GM18508 (cell line): ENCODE measurements around the gene GLI3.

ENCODE experiments used
- ATAC-seq: cut with Tn5 transposase; IDR thresholded peaks from one replicate; pipeline ENCODE4 v1.9.1; 2021; ENCODE audit warnings: moderate number of reproducible peaks; ENCODE audit not compliant: insufficient read depth, unreplicated experiment

GLI3 gene

DNA sequence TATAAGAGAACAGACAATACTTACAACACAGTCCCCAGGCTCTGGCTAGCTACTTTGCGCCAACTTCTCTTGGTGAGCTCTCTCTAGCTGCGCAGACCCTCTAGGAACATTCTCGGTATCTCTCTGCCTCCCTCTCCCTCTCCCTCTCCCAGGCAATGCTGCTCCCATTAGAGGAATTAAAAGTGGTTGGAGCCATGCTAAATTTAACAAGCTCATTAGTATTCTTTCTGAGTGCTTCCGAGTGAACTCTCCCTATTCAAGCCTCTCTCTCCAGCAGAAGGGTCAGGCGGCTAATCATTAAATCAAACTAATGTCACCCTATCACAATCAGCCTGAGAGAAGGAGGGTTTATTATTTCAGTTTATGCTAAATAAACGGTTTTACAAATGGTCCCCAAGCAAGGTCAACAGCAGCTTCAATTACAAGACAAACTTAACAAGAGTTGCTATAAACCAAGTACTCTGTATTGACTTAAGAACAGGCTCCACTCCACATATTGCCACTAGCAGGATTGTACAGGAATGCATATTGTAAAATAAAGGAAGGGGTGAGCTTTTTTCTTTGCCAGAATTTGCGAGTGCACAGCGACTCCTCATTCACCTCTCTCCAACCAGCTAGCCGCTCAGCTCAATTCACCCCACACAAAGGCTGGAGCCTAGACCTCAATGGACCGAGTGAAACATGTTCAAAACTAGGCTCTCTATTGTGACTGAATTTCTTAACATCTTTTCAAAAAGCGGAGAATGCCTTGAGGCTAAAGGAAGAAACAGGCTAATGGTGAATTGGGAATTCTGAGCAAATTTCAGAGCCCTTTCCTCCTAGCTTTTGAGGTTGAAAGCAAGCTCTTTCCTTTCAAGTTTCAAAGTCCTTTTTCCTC lies 84.4 kb downstream of the GLI3 start:
- no peak for ATAC-seq

DNA sequence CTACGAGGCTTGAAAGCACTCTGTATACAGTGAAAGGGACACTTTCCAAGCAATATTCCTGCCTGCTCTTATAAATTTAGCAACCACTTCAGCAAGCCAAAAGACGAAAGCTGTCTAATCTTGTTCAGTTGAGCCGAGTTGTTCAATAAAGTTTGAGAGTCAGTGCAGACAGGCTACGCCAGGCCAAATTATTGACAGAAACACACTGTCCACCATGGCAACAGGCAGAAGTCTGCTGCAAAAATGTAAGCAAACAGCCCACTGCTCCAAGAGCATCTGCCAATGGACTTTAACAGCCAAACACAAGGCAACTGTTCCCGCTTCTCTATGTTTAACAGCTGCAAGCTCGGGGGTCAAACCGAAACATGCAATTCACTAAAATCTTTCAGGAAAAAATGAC lies 85.7 kb downstream of the GLI3 start:
- ATAC-seq: no peak

DNA sequence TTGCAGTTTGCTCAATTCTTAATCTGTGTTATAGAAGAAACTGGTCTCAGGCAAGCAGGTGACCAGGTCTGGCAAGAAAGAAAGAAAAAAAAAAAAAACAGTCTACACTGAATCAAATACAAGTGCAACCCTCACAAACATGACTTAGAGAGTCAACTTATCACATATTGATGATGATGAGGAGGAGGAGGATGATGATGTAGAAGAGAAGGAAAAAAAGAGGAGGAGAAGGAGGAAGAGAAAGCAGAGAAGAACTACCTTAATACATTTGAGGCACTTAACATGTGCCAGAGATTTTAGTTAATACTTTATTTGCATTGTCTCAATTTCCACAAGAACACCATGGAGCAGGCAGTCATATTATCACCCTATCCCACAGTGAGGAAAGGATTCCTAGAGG lies 91.5 kb downstream of the GLI3 start:
- ATAC-seq: no peak

DNA sequence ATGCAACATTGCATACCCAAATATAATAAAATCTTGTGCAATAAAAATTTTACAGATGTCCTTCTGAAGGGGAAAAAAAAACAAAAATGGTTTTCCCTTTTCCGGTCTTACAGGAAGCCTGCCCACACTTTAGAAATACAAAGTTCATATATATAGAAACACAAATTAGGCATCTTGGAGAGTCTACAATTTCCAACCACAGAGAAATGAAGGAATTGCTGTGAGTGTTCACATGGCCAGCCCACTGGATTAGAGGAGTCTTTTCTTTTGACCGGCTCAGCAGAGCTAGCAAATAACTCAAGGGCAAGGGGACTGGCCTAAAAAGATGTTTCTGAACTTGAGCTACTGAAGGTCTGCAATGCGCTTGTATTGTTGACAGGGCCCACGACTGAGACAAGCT lies 92.4 kb downstream of the GLI3 start:
- no peak for ATAC-seq

DNA sequence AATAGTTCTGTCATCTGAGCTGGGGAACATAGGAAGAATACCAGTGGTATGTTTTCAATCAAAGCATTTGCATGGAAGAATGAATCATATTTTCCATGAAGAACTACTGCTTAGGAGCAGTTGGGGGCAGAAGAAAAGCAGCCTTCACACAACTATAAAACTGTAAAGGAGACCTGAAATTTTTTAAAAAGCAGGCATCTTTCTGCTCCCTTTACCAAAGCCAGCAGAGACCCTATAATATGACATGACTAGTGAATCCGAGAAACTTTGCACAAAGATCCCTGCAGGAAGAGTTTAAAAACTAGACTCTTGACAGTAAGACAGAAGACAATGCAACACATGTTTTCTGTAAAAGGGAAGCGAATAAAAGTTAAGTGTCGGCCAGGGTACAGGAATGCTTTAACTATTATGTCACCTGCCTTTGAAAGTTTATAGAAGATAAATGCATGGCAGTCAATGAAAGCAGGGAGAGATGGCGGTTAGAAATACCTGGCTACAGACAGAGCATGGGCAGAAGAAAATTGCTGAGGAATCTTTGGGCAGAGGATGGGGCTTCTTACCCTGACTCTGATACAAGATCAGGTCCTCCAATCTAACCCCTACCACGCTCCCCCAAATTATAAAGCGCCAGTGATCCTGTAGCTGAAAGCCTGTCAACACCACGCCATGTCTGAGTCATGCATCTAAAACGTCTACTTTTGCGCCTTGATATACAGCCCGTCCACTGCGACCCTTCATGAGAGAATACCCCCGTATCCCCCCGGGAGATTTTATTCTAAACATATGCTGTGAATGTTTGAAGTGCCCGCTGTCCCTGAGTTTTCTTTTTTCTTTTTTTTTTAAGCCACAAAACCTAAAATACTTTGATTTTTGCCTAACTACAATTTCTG lies 93.1 kb downstream of the GLI3 start:
- ATAC-seq: no peak

DNA sequence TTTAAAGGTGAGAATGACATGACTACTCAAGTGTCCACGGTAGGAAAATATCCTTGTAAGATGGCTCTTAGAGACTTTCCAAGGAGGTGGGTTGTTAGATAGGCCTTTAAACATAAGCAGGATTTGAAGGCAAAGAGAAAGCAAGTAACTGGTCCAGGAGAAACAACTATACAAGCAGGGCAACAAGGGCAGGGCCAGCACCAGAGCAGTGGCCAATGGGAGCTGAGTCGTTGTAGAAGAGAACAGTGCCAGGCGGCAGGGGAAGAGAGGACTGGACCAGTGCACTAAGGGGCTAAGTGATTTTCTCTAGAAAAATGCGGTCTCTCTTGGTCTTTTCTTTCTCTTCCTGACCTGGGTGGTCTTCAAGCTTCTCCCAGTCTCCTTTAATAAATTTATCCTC lies 94.9 kb downstream of the GLI3 start:
- no peak for ATAC-seq

DNA sequence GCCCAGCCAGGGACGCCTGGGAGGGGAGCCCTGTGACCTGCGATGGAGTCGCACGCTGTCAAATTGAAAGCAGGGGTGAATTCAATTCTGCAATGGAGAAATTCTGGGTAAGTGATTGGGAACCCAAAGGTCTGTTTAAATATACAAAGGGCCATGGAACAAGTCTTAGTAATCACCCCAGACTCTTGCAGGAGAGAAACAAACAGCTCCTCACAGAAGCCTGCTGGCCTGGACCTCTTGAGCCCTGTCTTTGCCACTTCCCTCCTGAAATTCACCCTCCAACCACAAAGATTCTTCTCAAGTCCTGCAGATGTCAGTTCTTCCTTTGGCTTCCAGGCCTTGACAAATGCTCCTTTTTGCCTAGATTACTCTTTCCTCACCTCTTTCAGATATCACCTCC lies 97.3 kb downstream of the GLI3 start:
- ATAC-seq: no peak

DNA sequence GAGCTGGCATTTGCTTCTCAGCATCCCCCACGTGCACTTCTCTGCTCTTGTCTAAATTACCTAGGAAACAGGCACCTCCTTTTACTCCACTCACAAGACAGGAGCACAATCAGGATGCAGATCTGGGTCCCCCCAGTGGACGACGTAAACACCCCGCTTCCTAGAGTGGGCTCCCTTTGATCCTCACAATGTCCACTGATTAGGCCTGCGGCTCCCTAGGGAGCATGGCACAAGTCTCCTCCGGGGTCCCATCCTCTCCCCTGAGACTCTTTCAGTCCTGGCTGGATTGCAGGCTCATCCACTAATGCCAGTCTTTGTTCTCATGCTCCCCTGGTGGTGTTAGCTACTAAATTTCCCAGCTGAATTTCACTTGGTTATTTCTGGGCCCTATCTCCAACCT lies 98.3 kb downstream of the GLI3 start:
- no peak for ATAC-seq

DNA sequence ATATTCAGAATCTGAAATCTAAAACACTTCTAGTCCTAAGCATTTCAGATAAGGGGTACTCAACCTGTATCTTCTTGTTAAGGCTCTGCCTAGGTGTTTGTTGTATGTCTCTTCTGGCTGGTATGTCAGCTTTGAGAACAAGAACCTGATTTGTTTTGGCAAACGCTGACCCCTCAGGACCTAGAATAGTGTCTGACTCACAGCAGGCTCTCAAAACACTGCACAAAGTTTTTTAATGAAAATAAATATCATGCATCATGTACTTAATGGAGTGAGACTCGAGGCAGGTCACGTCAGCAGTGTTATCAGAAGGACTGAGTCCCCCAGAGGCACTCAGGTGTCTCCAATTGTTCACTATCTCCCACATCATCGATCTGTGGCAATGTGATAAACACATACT lies 99.1 kb downstream of the GLI3 start:
- ATAC-seq: no peak

DNA sequence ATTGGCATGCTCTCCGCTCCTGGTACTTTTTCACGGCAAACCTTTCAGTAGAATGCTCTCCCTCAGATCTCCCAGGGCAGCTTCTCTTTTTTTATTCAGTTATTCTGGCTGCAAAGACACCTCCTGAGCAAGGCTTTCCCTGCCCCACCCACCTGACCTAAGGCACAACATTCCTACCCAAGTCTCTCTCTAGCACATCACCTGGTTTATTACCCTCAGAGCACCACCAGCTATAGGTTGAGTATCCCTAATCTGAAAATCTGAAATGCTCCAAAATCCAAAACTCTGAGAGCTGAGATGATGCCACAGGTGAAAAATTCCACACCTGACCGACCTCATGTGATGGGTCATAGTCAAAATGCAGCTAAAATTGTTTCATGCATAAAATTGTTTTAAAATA lies 99.6 kb downstream of the GLI3 start:
- ATAC-seq: no peak

DNA sequence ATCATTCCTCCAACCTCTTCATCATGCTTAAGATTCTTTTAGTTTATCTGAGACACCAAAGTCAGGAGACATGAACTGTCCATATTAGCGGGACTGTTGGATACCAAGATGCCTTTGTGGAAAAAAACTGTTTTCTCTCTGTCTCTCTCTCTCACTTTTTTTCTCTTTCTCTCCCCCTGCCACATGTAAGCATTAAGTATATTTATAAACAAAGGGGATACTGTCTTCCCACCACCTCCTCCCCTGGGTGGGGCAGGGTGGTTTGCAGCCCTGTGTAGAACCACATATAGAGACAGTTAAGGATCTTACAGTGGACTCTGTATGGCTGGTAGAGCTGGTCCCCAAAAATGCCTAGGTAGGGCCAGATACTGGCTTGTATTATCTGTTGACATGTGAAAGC lies 101.3 kb downstream of the GLI3 start:
- no peak for ATAC-seq

DNA sequence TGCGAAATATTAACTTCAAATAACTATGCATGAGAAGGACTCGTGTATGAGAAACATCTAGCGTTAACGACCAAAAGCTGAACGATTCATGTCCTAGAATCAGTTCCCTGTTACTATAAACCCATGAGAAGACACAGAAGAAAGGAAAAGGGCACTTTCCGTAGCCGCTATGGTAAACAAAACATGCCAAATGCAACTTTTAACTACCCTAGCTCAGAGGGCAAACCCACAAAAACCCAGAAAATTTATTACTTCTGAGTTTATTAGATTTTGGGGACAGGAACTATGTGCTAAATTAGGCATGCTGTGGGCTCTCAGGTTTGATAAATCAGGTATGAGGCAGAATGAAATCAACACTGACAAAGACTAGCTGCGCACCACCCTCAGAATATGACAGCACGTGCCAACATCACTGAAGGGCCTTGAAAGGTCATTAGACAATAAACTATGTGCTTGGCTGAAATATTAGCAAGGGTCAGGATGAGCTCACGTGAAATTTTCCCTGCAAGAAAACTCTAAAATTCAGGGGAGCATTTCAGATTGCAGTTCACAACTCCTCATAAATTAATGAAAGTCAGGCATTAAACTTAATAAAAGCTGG lies 102.6 kb downstream of the GLI3 start:
- ATAC-seq: no peak

DNA sequence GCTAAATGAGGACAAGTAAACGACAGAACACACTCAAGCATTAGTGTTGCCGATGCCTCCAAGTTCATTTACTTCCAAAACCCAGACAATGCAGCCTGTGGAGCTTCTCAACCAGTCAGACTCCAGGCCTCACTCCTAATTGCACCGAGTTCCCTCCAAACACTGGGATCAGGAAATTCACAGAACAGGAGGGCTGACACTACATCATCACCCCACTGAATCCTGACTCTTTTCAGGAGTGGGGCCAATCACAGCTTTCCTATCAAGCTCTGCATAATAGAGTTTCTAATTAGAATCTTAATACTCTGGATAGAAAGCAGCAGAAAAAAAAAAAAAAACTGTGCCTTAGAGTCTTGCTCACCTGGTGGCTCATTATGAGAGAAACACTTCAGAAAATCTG lies 103.7 kb downstream of the GLI3 start:
- ATAC-seq: no peak

DNA sequence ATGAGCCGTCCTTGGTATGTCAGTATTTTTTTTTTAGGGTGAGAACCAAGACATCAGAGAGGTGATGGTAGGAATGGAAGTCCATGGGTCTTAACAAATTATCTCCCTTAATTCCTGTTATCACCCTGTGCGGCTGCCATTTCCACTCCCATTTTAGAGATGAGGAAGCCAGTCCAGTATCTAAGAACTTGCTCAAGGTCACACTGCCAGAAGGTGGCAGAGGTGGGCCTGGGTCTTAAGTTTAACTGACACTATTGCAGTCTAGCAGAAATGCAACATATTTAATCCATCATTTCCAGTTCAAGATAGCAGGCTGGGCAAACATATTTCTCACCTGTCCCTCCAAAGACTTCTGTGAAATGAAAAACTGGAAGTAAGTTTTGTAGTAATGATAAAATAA lies 108.3 kb downstream of the GLI3 start:
- ATAC-seq: no peak

DNA sequence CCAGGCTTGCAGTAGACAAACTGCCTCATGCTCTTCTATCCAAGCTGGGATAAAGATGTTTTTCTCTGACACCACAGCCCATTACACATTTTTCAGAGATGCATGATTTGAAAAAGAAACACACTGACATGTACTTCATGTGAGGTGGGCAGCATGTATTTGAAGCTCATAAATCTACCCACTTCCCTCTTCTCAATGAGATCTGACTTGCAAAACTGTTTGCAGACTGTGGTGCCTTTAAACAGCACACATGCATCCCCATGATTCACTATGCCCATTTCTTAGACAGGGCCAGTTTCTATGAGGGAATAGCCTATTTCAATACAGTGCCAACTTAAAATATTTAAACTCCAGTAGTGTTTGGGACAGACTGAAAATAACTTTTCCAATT lies 109.8 kb downstream of the GLI3 start:
- ATAC-seq: no peak

DNA sequence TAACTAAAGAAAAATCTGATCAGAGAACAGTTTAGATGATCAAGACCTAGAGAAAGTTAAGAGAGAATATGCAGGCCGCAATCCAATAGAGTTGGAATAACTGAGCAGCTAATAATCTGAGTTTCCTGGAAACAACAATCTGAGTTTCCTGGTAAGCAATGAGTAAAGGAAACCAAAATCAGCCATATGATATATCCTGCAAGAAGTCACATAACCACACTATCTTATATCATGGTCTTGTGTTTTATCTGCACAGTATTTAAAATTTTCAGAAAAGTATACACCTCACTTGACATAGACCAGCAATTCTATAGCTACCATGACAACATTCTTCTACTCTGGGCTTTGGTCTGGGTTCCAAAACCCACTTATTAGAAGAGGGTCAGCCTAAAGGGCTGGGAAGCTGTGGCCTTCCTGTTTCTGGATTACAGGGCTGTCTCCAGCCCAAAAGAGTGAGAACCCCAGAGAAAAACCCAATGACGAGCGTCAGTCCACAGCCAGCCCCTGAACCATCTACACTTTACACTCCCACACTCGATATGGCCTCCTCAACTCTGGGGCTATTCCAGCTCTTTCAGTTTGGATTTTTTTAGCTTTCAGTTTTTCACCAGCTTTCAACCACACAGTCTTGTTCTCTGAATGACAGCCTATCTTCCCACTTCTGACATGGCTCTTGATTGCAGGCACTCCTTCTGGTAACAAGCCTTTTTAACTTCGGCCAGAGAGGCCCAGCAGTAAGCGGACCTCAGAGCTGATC lies 110.4 kb downstream of the GLI3 start:
- no peak for ATAC-seq

DNA sequence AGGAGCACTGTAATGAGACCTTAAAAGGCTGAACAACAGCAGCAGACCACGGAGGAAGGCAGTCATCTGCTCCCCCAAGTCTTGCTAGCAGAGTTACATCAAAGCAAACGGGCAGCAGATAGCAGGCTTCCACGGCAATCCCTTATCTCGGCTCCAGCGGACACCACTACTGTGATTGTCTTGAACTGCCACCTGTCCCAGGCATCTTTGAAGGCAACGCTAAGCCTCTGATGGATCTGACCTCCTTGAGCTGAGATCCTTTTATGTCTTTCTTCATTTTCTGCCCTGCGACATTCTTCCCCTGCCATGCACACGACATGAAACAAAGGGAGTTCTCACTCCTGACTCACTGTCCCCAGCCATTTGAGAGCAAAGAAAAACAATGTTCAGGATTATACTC lies 111.7 kb downstream of the GLI3 start:
- no peak for ATAC-seq

DNA sequence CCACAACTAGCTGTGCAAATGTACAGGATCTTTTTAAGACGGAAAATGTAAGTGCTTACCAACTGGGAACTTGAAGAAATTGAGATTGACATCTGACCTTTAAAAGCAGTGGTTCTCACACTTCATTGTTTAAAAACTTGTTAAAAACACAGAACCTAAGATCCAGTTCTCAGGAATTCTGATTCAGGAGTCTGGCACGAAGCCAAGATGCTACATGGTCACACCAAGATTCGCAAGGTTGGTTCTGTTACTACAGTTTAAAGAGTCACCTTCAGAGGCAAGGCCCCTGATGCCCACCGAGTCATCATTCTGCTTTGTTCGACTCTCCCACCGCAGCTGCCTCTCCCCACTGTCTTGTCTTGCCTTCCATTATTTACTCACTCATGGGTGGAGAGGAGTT lies 113.3 kb downstream of the GLI3 start:
- ATAC-seq: no peak

DNA sequence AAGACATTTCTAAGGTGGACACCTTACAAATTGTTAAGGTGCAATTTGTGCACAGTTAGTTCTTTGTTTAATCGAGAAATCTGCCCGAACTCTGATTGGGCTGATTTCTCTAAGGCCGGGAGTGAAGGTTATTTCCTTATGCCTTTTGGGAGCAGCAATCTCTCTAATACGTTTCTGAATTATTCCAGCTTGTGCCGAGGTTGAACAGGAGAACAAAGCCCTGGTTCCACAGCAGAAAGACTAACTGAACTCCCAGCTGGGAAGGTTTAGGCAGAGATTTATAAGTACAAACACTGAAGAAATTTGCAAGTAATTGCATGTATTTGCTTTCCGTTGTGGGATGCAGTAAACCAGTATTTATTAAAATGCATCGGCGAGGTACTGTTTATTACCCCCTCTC lies 116.8 kb downstream of the GLI3 start:
- ATAC-seq: no peak

DNA sequence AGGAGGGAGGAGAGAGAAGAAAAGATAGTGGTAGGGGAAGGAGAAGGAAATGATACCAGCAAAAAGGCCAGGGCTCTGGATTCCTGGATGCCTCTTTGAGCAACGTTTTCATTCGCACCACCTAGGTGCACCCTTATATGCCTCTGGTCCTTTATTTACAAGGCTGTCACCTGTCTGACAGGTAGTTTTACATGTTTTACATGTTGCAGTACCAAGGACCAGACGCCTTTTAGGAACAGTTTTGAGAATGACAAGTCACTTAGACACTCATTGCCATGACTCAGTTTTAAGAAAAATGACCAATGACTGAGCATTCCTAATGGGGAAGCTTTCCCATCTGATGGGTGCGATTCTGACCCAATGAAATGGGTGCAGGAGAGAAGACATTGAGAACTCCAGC lies 119.8 kb downstream of the GLI3 start:
- ATAC-seq: no peak

DNA sequence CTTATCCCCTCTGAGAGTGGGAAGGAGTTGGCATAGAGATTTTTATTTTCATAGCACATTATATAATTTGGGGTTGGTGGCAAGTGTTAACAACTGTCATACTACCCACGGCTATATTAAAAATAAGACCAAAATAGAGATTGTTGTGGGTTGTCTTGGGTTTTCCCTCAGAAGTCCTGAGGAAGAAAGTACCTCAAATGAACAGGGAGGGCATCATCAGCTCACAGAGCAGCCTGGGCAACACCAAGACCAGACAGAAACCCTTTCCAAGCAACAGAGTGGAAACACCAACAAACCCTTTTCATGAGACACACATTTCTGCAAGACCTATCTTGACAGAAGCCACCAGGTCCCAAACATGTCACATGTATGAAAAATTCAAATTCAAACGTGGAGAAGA lies 121.2 kb downstream of the GLI3 start:
- no peak for ATAC-seq
